ENCODE data around the gene POTEB3.
"Not testable (repeated sequence)": the region's sequence is repeated elsewhere in the genome, so short reads cannot be mapped to it uniquely, and the experiment has no call there.

POTEB3 gene

GRCh38 chr15:21440399-21440798 is at the start of gene POTEB3:
TSS of gene POTEB3 (minus strand) at chr15:21440499. CDS start at chr15:21440011, 488 bp downstream.
- POLR2A ChIA-PET; CTCF ChIA-PET; DNase-seq (ENCODE audit: extremely low spot score): not testable (repeated sequence)

- DNase-seq (ENCODE audit: extremely low spot score); POLR2A ChIA-PET; CTCF ChIA-PET: not testable (repeated sequence)
These were observed 13.4 kb upstream of the POTEB3 start for GRCh38 chr15:21453683-21454082.

GRCh38 chr15:21451920-21452563 is 11.7 kb upstream of the POTEB3 start:
- CTCF ChIA-PET; POLR2A ChIA-PET; DNase-seq (ENCODE audit: extremely low spot score): not testable (repeated sequence)

- CTCF ChIA-PET; DNase-seq (ENCODE audit: extremely low spot score); POLR2A ChIA-PET: not testable (repeated sequence)
These were observed 11.2 kb upstream of the POTEB3 start for GRCh38 chr15:21451487-21451886.

- CTCF ChIA-PET; DNase-seq (ENCODE audit: extremely low spot score); POLR2A ChIA-PET: not testable (repeated sequence)
These were observed 32.9 kb downstream of the POTEB3 start for GRCh38 chr15:21407366-21407765.

- CTCF ChIA-PET; POLR2A ChIA-PET; DNase-seq (ENCODE audit: extremely low spot score): not testable (repeated sequence)
These were observed 38.8 kb downstream of the POTEB3 start for GRCh38 chr15:21401531-21401930.

- not testable (repeated sequence) for DNase-seq (ENCODE audit: extremely low spot score)
These were observed 41.2 kb downstream of the POTEB3 start for GRCh38 chr15:21399111-21399510.

GRCh38 chr15:21398511-21398910 is 41.8 kb downstream of the POTEB3 start:
- POLR2A ChIA-PET, CTCF ChIA-PET: not testable (repeated sequence)

More at GRCh38 chr15:21399111-21399510, 41.2 kb downstream of the POTEB3 start:
- CTCF ChIA-PET, POLR2A ChIA-PET: not testable (repeated sequence)

GRCh38 chr15:21397656-21398055 is 42.6 kb downstream of the POTEB3 start:
- DNase-seq (ENCODE audit: extremely low spot score); POLR2A ChIA-PET; CTCF ChIA-PET: not testable (repeated sequence)

More at GRCh38 chr15:21398511-21398910, 41.8 kb downstream of the POTEB3 start:
- not testable (repeated sequence) for DNase-seq (ENCODE audit: extremely low spot score)

GRCh38 chr15:21397186-21397585 is 43.1 kb downstream of the POTEB3 start:
- CTCF ChIA-PET; POLR2A ChIA-PET; DNase-seq (ENCODE audit: extremely low spot score): not testable (repeated sequence)

GRCh38 chr15:21385961-21386360 is 54.3 kb downstream of the POTEB3 start:
- POLR2A ChIA-PET; DNase-seq (ENCODE audit: extremely low spot score); CTCF ChIA-PET: not testable (repeated sequence)

- CTCF ChIA-PET; POLR2A ChIA-PET; DNase-seq (ENCODE audit: extremely low spot score): not testable (repeated sequence)
These were observed 56.3 kb downstream of the POTEB3 start for GRCh38 chr15:21383866-21384485.

- POLR2A ChIA-PET; CTCF ChIA-PET; DNase-seq (ENCODE audit: extremely low spot score): not testable (repeated sequence)
These were observed 66.6 kb downstream of the POTEB3 start for GRCh38 chr15:21373682-21374081.

- DNase-seq (ENCODE audit: extremely low spot score); CTCF ChIA-PET; POLR2A ChIA-PET: not testable (repeated sequence)
These were observed 71.1 kb downstream of the POTEB3 start for GRCh38 chr15:21369177-21369576.

GRCh38 chr15:21368625-21369024 is 71.7 kb downstream of the POTEB3 start:
- POLR2A ChIA-PET; DNase-seq (ENCODE audit: extremely low spot score); CTCF ChIA-PET: not testable (repeated sequence)
